NCI-H2107 treated with DMSO at 0.1 percent for 48 hours (cell line): Measurements from ENCODE around the gene MDFIC2.
"Not testable (repeated sequence)": the region's sequence is repeated elsewhere in the genome, so short reads cannot be mapped to it uniquely, and the experiment has no call there.

Experiments used
- DNase-seq: peaks from one replicate; lab custom pipeline; 2025; ENCODE audit not compliant: unreplicated experiment; lab: John Stamatoyannopoulos, UW

Gene MDFIC2

GRCh38 chr3:70261283-70261682 lies 51.2 kb downstream of the MDFIC2 start:
- DNase-seq, result no peak

- DNase-seq, result no peak
Observed at GRCh38 chr3:70256566-70256965, 55.9 kb downstream of the MDFIC2 start.

GRCh38 chr3:70250492-70250891 lies 61.9 kb downstream of the MDFIC2 start:
- no peak for DNase-seq

- DNase-seq, result no peak
Observed at GRCh38 chr3:70249509-70250160, 62.8 kb downstream of the MDFIC2 start.

GRCh38 chr3:70248856-70249255 lies 63.6 kb downstream of the MDFIC2 start:
- no peak for DNase-seq

- no peak for DNase-seq
Observed at GRCh38 chr3:70247955-70248354, 64.5 kb downstream of the MDFIC2 start.

GRCh38 chr3:70245746-70246525 lies 66.5 kb downstream of the MDFIC2 start:
- no peak for DNase-seq

GRCh38 chr3:70244422-70244821 lies 68.0 kb downstream of the MDFIC2 start:
- no peak for DNase-seq

- no peak for DNase-seq
Observed at GRCh38 chr3:70242297-70242882, 70.0 kb downstream of the MDFIC2 start.

GRCh38 chr3:70233812-70234211 lies 78.6 kb downstream of the MDFIC2 start:
- DNase-seq, result no peak

GRCh38 chr3:70233112-70233511 lies 79.3 kb downstream of the MDFIC2 start:
- DNase-seq, result no peak

GRCh38 chr3:70231266-70231701 lies 81.2 kb downstream of the MDFIC2 start:
- DNase-seq, result no peak

- DNase-seq, result no peak
Observed at GRCh38 chr3:70227437-70227836, 85.0 kb downstream of the MDFIC2 start.

GRCh38 chr3:70225146-70225545 lies 87.3 kb downstream of the MDFIC2 start:
- no peak for DNase-seq

- DNase-seq, result no peak
Observed at GRCh38 chr3:70224337-70224736, 88.1 kb downstream of the MDFIC2 start.

GRCh38 chr3:70218471-70218870 lies 94.0 kb downstream of the MDFIC2 start:
- no peak for DNase-seq

GRCh38 chr3:70211274-70211673 lies 101.2 kb downstream of the MDFIC2 start:
- not testable (repeated sequence) for DNase-seq

GRCh38 chr3:70201975-70202374 lies 110.5 kb downstream of the MDFIC2 start:
- DNase-seq, result no peak

- DNase-seq, result no peak
Observed at GRCh38 chr3:70189884-70190473, 122.5 kb downstream of the MDFIC2 start.

GRCh38 chr3:70186221-70186620 lies 126.2 kb downstream of the MDFIC2 start:
- DNase-seq, result no peak

- no peak for DNase-seq
Observed at GRCh38 chr3:70185661-70186060, 126.8 kb downstream of the MDFIC2 start.
